GM12878 (cell line): Measurements from ENCODE around the gene DISC1. TPM values are rescaled to one million over a fixed set of nuclear protein-coding genes. Genes with fewer than 3 reads are reported as not detected.
A peak's percentile ranks its signal among the peaks of the same experiment; 100 is the strongest.

Experiments used
- ATAC-seq: fragments of 200-7000 bp; cut with Tn5 transposase; 3 replicates; pipeline ENCODE4 v1.9.1; 2020; ENCODE audit warnings: mild to moderate bottlenecking, moderate library complexity
- BruUV-seq: library from RNA; stranded (reverse); fragments of 400-500 nt; replicated peaks from 2 replicates; lab custom pipeline; 2021; lab: Mats Ljungman, UMichigan
- CTCF ChIA-PET: fragments of 300-600 bp; sonication (Branson Sonifier 250); formaldehyde crosslinking; extraction: SDS; loops from one replicate; lab custom pipeline; 2021; ENCODE audit warnings: inconsistent platforms; lab: Yijun Ruan, JAX
- POLR2A ChIA-PET: fragments of 350-600 bp; formaldehyde crosslinking; extraction: SDS; loops from one replicate; lab custom pipeline; 2021; ENCODE audit warnings: inconsistent platforms; lab: Charles Lee
- RAD21 ChIA-PET: fragments of 300-600 bp; sonication (Branson Sonifier 250); formaldehyde crosslinking; loops from one replicate; lab custom pipeline; 2023; ENCODE audit warnings: antibody characterized with exemption; ENCODE audit not compliant: unreplicated experiment; lab: Charles Lee
- SMC1A ChIA-PET: fragments of 300-600 bp; sonication (Branson Sonifier 250); formaldehyde crosslinking; loops from one replicate; lab custom pipeline; 2023; ENCODE audit not compliant: unreplicated experiment, uncharacterized antibody; lab: Charles Lee
- DNase-seq: peaks from one replicate; pipeline ENCODE4 v3.0.0-alpha.2; 2011; ENCODE audit warnings: low read depth, low spot score
- FAIRE-seq: peaks from 3 replicates; lab custom pipeline; 2011; peaks lifted over from hg19 to GRCh38; lab: Jason Lieb, UNC
- H2AFZ ChIP-seq: 2 replicates; pipeline ENCODE4 v1.6.0; 2011; ENCODE audit warnings: low read depth, low read length, control low read depth; ENCODE audit not compliant: control insufficient read depth
- H3K27ac ChIP-seq: 2 replicates; pipeline ENCODE4 v1.5.1; 2011; ENCODE audit warnings: control low read depth; ENCODE audit not compliant: control insufficient read depth, insufficient read depth
- H3K27me3 ChIP-seq, 2 experiments: replicated peaks in 1 of 2; 2 replicates each; pipeline versions ENCODE4 v1.6.0 to v1.6.1; 2011; ENCODE audit warnings: low read length in 1 of 2; ENCODE audit not compliant: control insufficient read depth in 2 of 2, insufficient read depth in 2 of 2
- H3K36me3 ChIP-seq, 2 experiments: 2 replicates each; pipeline ENCODE4 v1.5.1; 2011; ENCODE audit warnings: low read length in 1 of 2; ENCODE audit not compliant: control insufficient read depth in 2 of 2, insufficient read depth in 2 of 2
- H3K4me1 ChIP-seq: 2 replicates; pipeline ENCODE4 v1.6.1; 2011; ENCODE audit warnings: mild to moderate bottlenecking, low read length, moderate library complexity, mixed read lengths; ENCODE audit not compliant: control insufficient read depth, insufficient read depth
- H3K4me2 ChIP-seq: 2 replicates; pipeline ENCODE4 v1.6.0; 2011; ENCODE audit warnings: control low read depth; ENCODE audit not compliant: control insufficient read depth, insufficient read depth
- H3K4me3 ChIP-seq: fragments of 200-600 bp; sonication (generic); 2 replicates; pipeline ENCODE4 v1.5.1; 2016
- H3K79me2 ChIP-seq: 2 replicates; pipeline ENCODE4 v1.6.0; 2011; ENCODE audit warnings: low read length; ENCODE audit not compliant: control insufficient read depth, insufficient read depth
- H3K9ac ChIP-seq: 2 replicates; pipeline ENCODE4 v1.8.0; 2011; ENCODE audit warnings: low read length, control low read depth, mixed read lengths; ENCODE audit not compliant: control insufficient read depth, insufficient read depth
- H3K9me3 ChIP-seq: replicated peaks from 3 replicates; pipeline ENCODE4 v1.5.1; 2011; ENCODE audit warnings: mild to moderate bottlenecking, low read length; ENCODE audit not compliant: control insufficient read depth, insufficient read depth
- H4K20me1 ChIP-seq: 2 replicates; pipeline ENCODE4 v1.6.0; 2011; ENCODE audit not compliant: control insufficient read depth, insufficient read depth
- ASH2L ChIP-seq: fragments of 300-600, 200-600 bp; sonication (generic); IDR thresholded peaks from 2 replicates; pipeline ENCODE4 v1.6.1; 2017; ENCODE audit warnings: low read depth, mild to moderate bottlenecking, borderline replicate concordance
- ATF2 ChIP-seq: IDR thresholded peaks from 2 replicates; pipeline ENCODE4 v1.6.1; 2012; ENCODE audit warnings: low read length, inconsistent platforms
- BCL3 ChIP-seq: IDR thresholded peaks from 2 replicates; pipeline ENCODE4 v1.6.1; 2011; ENCODE audit warnings: borderline replicate concordance, low read depth, mild to moderate bottlenecking, moderate library complexity, low read length; ENCODE audit not compliant: insufficient read depth, poor library complexity, severe bottlenecking
- CBX3 ChIP-seq: fragments of 200-600 bp; sonication (generic); IDR thresholded peaks from 2 replicates; pipeline ENCODE4 v1.6.1; 2016; ENCODE audit warnings: low read depth, borderline replicate concordance
- CHD2 ChIP-seq: IDR thresholded peaks from 2 replicates; pipeline ENCODE4 v1.6.1; 2011; ENCODE audit warnings: low read depth, low read length, improper control_type of control experiment, borderline replicate concordance
- ELK1 ChIP-seq: IDR thresholded peaks from 2 replicates; pipeline ENCODE4 v1.6.1; 2012; ENCODE audit warnings: low read depth, low read length, improper control_type of control experiment
- MEF2B ChIP-seq: fragments of 450-650 bp; IDR thresholded peaks from 2 replicates; pipeline ENCODE4 v1.6.1; 2018; ENCODE audit warnings: mild to moderate bottlenecking, moderate library complexity; ENCODE audit not compliant: partially characterized antibody, poor library complexity, severe bottlenecking
- MTA3 ChIP-seq: IDR thresholded peaks from 2 replicates; pipeline ENCODE4 v1.6.1; 2012; ENCODE audit warnings: low read length, inconsistent platforms, borderline replicate concordance
- PBX3 ChIP-seq: IDR thresholded peaks from 2 replicates; pipeline ENCODE4 v1.6.1; 2011; ENCODE audit warnings: mild to moderate bottlenecking, low read depth, low read length, moderate library complexity; ENCODE audit not compliant: insufficient replicate concordance
- REST ChIP-seq: IDR thresholded peaks from 2 replicates; pipeline ENCODE4 v1.6.1; 2012; ENCODE audit warnings: mild to moderate bottlenecking, low read depth, low read length
- SIN3A ChIP-seq: IDR thresholded peaks from 2 replicates; pipeline ENCODE4 v1.6.1; 2012; ENCODE audit warnings: low read depth, low read length, improper control_type of control experiment
- STAT3 ChIP-seq: IDR thresholded peaks from 2 replicates; pipeline ENCODE4 v1.6.1; 2011; ENCODE audit warnings: low read depth, low read length, improper control_type of control experiment
- TAF1 ChIP-seq: IDR thresholded peaks from 2 replicates; pipeline ENCODE4 v1.6.1; 2011; ENCODE audit warnings: mild to moderate bottlenecking, low read depth, low read length, borderline replicate concordance
- TARDBP ChIP-seq: IDR thresholded peaks from 2 replicates; pipeline ENCODE4 v1.6.1; 2016; ENCODE audit warnings: borderline replicate concordance
- ZBED1 ChIP-seq: IDR thresholded peaks from 2 replicates; pipeline ENCODE4 v1.6.1; 2016; ENCODE audit warnings: borderline replicate concordance
- WGBS: methylation state at CpG from one replicate; pipeline ENCODE4 v1.1.6; 2016; ENCODE audit warnings: low lambda C conversion rate; ENCODE audit not compliant: insufficient replicate concordance, insufficient coverage; ENCODE audit errors: missing lambda C conversion rate; 5-methylcytosine and 5-hydroxymethylcytosine counted together
- in situ Hi-C: fragments of 300-500 bp; cut with MboI; formaldehyde crosslinking; loops from 9 replicates; pipeline ENCODE4 v1.14.3; 2018; ENCODE audit warnings: mixed read lengths
- intact Hi-C: fragments of 100-400 bp; cut with micrococcal nuclease; formaldehyde crosslinking; loops from one replicate; pipeline ENCODE4 v1.14.2; 2022; ENCODE audit not compliant: unreplicated experiment
- polyA plus RNA-seq, 11 experiments: library from polyadenylated mRNA; depleted of rRNA in 4 of 11; unstranded in 6 of 11; stranded (reverse) in 5 of 11; fragments of >200 nt; fragmentation: Nextera tagmentation in 4 of 11; fragmentation: Illumina TruSeq in 1 of 11; extraction: Ambion mirVana in 4 of 11; extraction: Trizol in 1 of 11; gene quantifications; 1 replicate in 1 of 11; 2 replicates in 10 of 11; pipeline versions ENCODE4 v1.2.1 to v1.2.3, GENCODE V29; 2011 to 2016; ENCODE audit warnings: inconsistent platforms in 2 of 11, missing spikeins in 2 of 11, low read depth in 1 of 11
- total RNA-seq, 4 experiments: library from RNA; depleted of rRNA in 3 of 4; stranded (reverse); fragments of >200 nt in 3 of 4; fragmentation: Illumina TruSeq in 1 of 4; extraction: Trizol in 1 of 4; gene quantifications; 2 replicates each; pipeline versions ENCODE4 v1.2.1 to v1.2.3, GENCODE V29; 2013 to 2021

DISC1 gene
- total and polyA plus RNA-seq, 10 of the 15 experiments (the other 5 are each of a cell fraction or from before 2014, with no cell fraction given) = 0.05 to 0.72 (median 0.19) TPM; not detected in 1

GRCh38 chr1:231919239-231919885 is 292.8 kb downstream of the DISC1 start:
- Histone ChIP-seq H3K36me3 (no peaks in the 10 kb centered on the region), H4K20me1 (no peaks in the 10 kb centered on the region), H3K9me3 (no peaks in the 10 kb centered on the region), H3K9ac (no peak overlapping the region), H3K27me3 (no peaks in the 10 kb centered on the region), H3K4me1 (peaks cover 3% of the 10 kb centered on the region; the same call in 1 of the 2 replicates), H2AFZ (no peak overlapping the region), H3K79me2 (no peaks in the 10 kb centered on the region), H3K4me3 (0 out of 2 replicates have a peak overlapping the region, but pooled peaks have one; percentile 46), H3K4me2 (no peak overlapping the region), H3K27ac (no peak overlapping the region)
- TF ChIP-seq MEF2B = no peak
- TF ChIP-seq CHD2 = no peak
- no peak for TF ChIP-seq SIN3A
- no peak for TF ChIP-seq ELK1
- TF ChIP-seq PBX3 = no peak
- no peak for TF ChIP-seq ATF2
- no peak for TF ChIP-seq ZBED1
- no peak for TF ChIP-seq ASH2L
- TF ChIP-seq BCL3 = no peak
- TF ChIP-seq CBX3 = no peak
- no peak for TF ChIP-seq MTA3
- TF ChIP-seq TAF1 = no peak
- no peak for TF ChIP-seq STAT3
- no peak for TF ChIP-seq TARDBP
- TF ChIP-seq REST = no peak
- ChIA-PET POLR2A (interaction anchor here (0.6 kb wide), 1 partner anchor 1448 kb away, joined by 3 read pairs; no protein-coding TSS in a partner anchor), CTCF (no interaction called here), SMC1A (no interaction called here), RAD21 (no interaction called here)
- 11% methylated on average over 4 of the region's 4 CpGs for WGBS
- intact Hi-C loops (no loop called here), in situ Hi-C loops (no loop called here)
- DNase-seq (no peak), FAIRE-seq (no peak), ATAC-seq (no peak)
- BruUV-seq = no TSS peak
